Transverse colon (tissue), 4 donors: ENCODE results near the gene LGALS3BP. TPM values are rescaled to one million over a fixed set of nuclear protein-coding genes. Genes with fewer than 3 reads are reported as not detected.

ENCODE experiments used
- DNase-seq: peaks from one replicate; pipeline ENCODE4 v3.0.0-alpha.2; 2019
- H3K27ac ChIP-seq, 4 donors: fragments of 200-600 bp; sonication (generic); 2 replicates each; pipeline ENCODE4 v1.5.1; 2016 to 2018; ENCODE audit warnings: inconsistent platforms in 4 of 4
- H3K27me3 ChIP-seq: fragments of 200-600 bp; sonication (generic); 2 replicates; pipeline ENCODE4 v1.5.1; 2017; ENCODE audit warnings: inconsistent platforms
- H3K36me3 ChIP-seq, 4 donors: fragments of 200-600 bp; sonication (generic); 2 replicates each; pipeline ENCODE4 v1.5.1; 2017 to 2019; ENCODE audit warnings: inconsistent platforms in 4 of 4
- H3K4me1 ChIP-seq, 4 donors: fragments of 200-600 bp; sonication (generic); 2 replicates each; pipeline ENCODE4 v1.5.1; 2017 to 2020; ENCODE audit warnings: inconsistent platforms in 4 of 4
- H3K4me3 ChIP-seq, 4 donors: fragments of 200-600 bp; sonication (generic); 1 replicate in 1 of 4; 2 replicates in 3 of 4; pipeline versions ENCODE4 v1.5.1 to v1.6.1; 2017 to 2019; ENCODE audit warnings: inconsistent platforms in 4 of 4
- H3K9me3 ChIP-seq, 2 donors: fragments of 200-600 bp; sonication (generic); 2 replicates each; pipeline ENCODE4 v1.5.1; 2017 to 2019; ENCODE audit warnings: inconsistent platforms in 2 of 2
- EP300 ChIP-seq: sonication (generic); formaldehyde crosslinking; IDR thresholded peaks from one replicate; pipeline ENCODE4 v1.6.1; 2017; ENCODE audit warnings: antibody characterized with exemption, low read depth
- POLR2A ChIP-seq: fragments of 450-650 bp; IDR thresholded peaks from one replicate; pipeline ENCODE4 v1.6.1; 2016; ENCODE audit warnings: antibody characterized with exemption, mild to moderate bottlenecking, moderate library complexity
- POLR2AphosphoS5 ChIP-seq, 3 donors: sonication (generic); formaldehyde crosslinking; IDR thresholded peaks; one replicate each; pipeline ENCODE4 v1.6.1; 2016; ENCODE audit warnings: antibody characterized with exemption in 3 of 3
- WGBS, 2 donors: methylation state at CpG; one replicate each; pipeline ENCODE4 v1.1.5; 2018; ENCODE audit warnings: low coverage in 1 of 2; 5-methylcytosine and 5-hydroxymethylcytosine counted together
- in situ Hi-C, 4 donors: fragments of 200-750 bp; cut with MboI; loops; one replicate each; pipeline versions ENCODE4 v1.15.0 to v1.15.1; 2017; ENCODE audit warnings: low sequenced_read_pairs in 3 of 4, low pct_ligation_motif_present in 1 of 4, low pct_unique_long_range_greater_than_20kb in 1 of 4
- intact Hi-C: fragments of 100-400 bp; cut with DNase I; formaldehyde crosslinking; loops from one replicate; pipeline ENCODE4 v1.15.1; 2023; ENCODE audit warnings: low total_unique reads
- total RNA-seq, 4 donors: library from RNA; depleted of rRNA; stranded (reverse); fragments of >200 nt; gene quantifications; one replicate each; pipeline ENCODE4 v1.1.0, GENCODE V29; 2016
- TF ChIP-seq, protein P1 (sequence below), 5 experiments: fragments of 200-600 bp in 3 of 5; fragments of 450-650 bp in 2 of 5; sonication (generic) in 3 of 5; IDR thresholded peaks; 1 replicate in 2 of 5; 2 replicates in 3 of 5; pipeline ENCODE4 v1.5.1; 2016 to 2017; ENCODE audit warnings: antibody characterized with exemption in 5 of 5, inconsistent platforms in 3 of 5, mild to moderate bottlenecking in 2 of 5, moderate library complexity in 1 of 5

Gene LGALS3BP
- total RNA-seq, 4 donors from 2014 or later: 796 to 1,440 (median 1,077) TPM

DNA sequence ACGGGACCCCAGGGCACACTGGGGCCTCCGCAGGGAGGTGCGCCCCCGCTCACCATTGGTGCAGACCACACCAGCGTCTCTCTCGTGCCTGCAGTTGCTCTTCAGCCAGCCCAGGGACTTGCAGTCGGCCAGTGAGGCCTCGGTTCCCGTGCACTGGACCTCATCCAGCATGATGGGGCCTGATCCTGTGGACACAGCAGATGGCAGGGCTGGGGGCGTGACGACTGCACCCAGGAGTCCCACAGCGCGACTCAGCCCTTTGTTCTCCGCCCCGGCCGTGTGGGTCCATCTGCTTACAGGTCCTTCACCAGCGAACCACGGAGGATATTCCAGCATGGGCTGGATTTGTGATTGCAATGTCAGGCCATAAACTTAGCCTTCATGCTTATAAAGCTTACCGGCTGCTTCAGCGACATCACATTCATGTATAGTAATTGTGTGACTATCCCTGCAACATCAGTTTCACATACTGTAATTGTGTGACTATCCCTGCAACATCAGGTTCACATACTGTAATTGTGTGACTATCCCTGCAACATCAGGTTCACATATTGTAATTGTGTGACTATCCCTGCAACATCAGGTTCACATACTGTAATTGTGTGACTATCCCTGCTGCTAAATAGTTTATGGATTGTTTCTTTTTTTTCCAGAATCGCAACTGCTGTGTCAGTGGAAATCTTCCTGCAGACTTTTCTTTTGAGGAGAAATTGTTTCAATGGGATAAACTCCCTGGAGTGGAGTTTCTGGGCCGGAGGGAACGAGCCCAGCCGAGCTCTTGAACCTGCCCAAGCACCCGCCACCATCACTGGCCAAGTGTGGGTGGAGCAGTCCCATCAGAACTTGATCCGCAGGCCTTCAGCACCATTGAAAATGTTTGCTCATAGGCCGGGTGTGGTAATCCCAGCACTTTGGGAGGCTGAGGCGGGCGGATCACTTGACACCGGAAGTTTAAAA, 4.8 kb downstream of the LGALS3BP start:
- Histone ChIP-seq H3K36me3 (no peaks in the 10 kb centered on the region), H3K9me3 (no peaks in the 10 kb centered on the region), H3K4me1 (peaks cover 43 to 61% (median 51%) of the 10 kb centered on the region in 4 donors), H3K4me3 (peak overlapping the region in 1 of 4 donors; percentile 15), H3K27ac (peak overlapping the region; percentile 78 to 86 (median 82)), H3K27me3 (no peaks in the 10 kb centered on the region)
- TF ChIP-seq POLR2AphosphoS5 (IDR thresholded peaks at IDR 0.05): peak in 1 of 3 donors; percentile 21
- no peak for TF ChIP-seq EP300
- DNase-seq: peak; percentile 76
- 30 to 45% methylated on average over 2 to 30 of the region's 30 CpGs for WGBS, 2 donors
- intact Hi-C loops (no loop called here), in situ Hi-C loops (loop anchor here in 2 of 4 donors (5.0 to 10.0 kb wide), 2 partner anchors 108 to 110 kb away; no protein-coding TSS in a partner anchor)

DNA sequence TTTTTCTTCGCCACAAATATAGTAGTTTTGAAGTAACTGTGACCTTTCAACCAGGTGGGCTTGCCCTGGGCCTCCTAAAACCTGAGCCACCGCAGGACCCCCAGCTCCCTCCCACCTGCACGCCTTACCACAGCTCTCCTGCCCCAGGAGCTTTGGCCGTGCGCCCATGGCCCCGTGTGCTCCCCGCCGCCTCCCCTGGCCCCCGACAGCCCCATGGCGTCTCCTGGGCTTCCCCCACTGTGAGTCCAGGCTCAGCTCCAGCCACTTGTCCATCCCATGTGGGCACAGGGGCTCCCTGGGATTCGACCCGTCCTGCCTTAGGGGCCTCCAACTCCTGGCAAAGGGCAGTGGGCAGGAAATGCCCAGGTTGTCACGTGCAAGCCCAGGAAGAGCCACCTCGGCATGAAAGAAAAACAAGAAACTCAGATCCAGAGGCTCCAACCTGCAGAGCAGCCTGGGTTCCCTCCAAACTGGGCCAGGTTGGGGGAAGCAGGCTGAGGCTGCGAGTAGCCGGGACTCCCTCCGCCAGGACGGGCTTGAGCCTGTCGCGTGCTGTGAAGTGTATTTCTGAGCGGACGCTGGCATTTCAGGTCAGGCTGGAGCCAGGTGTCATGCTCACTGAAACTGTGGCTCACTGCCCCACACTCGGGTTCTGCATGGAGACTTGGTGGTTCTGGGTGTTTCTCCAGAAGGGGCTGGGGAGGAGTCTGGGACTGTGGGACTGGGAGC, 5.8 kb downstream of the LGALS3BP start:
- TF ChIP-seq, protein P1, sequence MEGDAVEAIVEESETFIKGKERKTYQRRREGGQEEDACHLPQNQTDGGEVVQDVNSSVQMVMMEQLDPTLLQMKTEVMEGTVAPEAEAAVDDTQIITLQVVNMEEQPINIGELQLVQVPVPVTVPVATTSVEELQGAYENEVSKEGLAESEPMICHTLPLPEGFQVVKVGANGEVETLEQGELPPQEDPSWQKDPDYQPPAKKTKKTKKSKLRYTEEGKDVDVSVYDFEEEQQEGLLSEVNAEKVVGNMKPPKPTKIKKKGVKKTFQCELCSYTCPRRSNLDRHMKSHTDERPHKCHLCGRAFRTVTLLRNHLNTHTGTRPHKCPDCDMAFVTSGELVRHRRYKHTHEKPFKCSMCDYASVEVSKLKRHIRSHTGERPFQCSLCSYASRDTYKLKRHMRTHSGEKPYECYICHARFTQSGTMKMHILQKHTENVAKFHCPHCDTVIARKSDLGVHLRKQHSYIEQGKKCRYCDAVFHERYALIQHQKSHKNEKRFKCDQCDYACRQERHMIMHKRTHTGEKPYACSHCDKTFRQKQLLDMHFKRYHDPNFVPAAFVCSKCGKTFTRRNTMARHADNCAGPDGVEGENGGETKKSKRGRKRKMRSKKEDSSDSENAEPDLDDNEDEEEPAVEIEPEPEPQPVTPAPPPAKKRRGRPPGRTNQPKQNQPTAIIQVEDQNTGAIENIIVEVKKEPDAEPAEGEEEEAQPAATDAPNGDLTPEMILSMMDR (IDR thresholded peaks at IDR 0.05): no peak
- TF ChIP-seq EP300 (no peak), POLR2A (no peak), POLR2AphosphoS5 (IDR thresholded peaks at IDR 0.05) (no peak)
- WGBS, 2 donors: 86% methylated on average over 22 of the region's 23 CpGs; no CpG with 5 or more reads in 1 of the 2 donors
- Histone ChIP-seq H3K4me3 (no peak overlapping the region), H3K9me3 (no peaks in the 10 kb centered on the region), H3K27ac (peak overlapping the region in 3 of 4 donors; percentile 78 to 86 (median 79)), H3K36me3 (no peaks in the 10 kb centered on the region), H3K27me3 (no peaks in the 10 kb centered on the region), H3K4me1 (peaks cover 43 to 51% (median 44%) of the 10 kb centered on the region in 4 donors)
- intact Hi-C loops (no loop called here), in situ Hi-C loops (loop anchor here in 2 of 4 donors (5.0 to 10.0 kb wide), 2 partner anchors 107 to 109 kb away; no protein-coding TSS in a partner anchor)
- DNase-seq: no peak

DNA sequence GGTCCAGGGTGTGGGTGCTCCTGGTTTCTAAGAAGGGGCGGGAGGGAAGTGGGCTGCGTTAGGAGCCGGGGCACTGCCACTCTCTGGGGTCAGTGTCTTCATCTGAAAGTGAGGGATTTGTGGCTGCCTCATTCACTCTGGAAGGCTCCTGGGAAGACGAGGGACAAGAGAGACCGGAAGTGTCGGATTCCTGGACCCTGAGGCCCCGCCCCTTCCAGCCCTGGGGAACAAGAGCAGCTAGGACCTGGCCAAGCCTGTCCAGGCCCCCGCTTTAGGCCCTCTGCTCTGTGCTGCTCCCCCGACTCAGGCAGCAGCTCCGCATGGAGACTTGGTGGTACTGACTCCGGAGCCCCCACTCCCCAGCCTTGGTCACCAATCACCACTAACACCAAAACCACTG, 6.5 kb downstream of the LGALS3BP start:
- WGBS, 2 donors: 76% methylated on average over 11 of the region's 11 CpGs; no CpG with 5 or more reads in 1 of the 2 donors
- in situ Hi-C loops: loop anchor here in 2 of 4 donors (5.0 to 10.0 kb wide), 2 partner anchors 106 to 108 kb away; no protein-coding TSS in a partner anchor
- DNase-seq: no peak
- H3K36me3 ChIP-seq: no peaks in the 10 kb centered on the region
- peaks cover 36 to 44% (median 37%) of the 10 kb centered on the region in 4 donors for H3K4me1 ChIP-seq
- H3K27me3 ChIP-seq: no peaks in the 10 kb centered on the region
- H3K27ac ChIP-seq: no peak overlapping the region
- intact Hi-C loops: no loop called here
- H3K9me3 ChIP-seq: no peaks in the 10 kb centered on the region
- TF ChIP-seq EP300 (no peak), POLR2AphosphoS5 (IDR thresholded peaks at IDR 0.05) (no peak), POLR2A (no peak)
- TF ChIP-seq, protein P1 (IDR thresholded peaks at IDR 0.05): no peak
- no peak overlapping the region for H3K4me3 ChIP-seq

DNA sequence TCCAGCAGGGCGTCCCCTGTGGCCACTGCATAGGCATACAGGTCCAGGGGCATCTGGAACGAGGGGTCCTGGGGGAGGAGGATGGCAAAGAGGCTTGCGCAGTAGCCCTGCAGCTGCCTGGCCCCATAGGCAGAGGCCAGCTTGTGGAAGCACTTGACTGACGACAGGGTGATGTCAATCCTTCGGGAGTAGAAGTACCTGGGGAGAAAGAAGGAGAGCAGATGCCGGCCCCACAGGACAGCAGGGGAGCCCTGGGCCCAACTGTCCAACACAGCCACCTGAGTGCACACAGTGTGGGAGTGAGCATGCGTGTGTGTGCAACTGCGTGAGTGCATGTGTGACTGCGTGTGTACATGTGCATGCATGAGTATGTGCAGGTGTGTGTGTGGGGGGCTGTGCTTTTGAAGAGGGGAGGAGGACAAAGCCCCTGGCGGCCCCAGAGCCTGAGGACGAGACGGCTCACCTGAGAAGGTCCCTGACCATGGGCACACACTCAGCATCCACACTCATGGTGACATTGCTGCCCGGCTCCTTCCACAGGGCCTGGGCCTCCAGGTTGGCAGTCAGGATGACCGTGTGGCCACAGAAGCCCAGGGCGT, 7.1 kb downstream of the LGALS3BP start:
- in situ Hi-C loops: loop anchor here in 2 of 4 donors (5.0 to 10.0 kb wide), 2 partner anchors 105 to 108 kb away; no protein-coding TSS in a partner anchor
- TF ChIP-seq EP300: no peak
- Histone ChIP-seq H3K36me3 (no peaks in the 10 kb centered on the region), H3K9me3 (no peaks in the 10 kb centered on the region), H3K4me1 (peaks cover 30 to 38% (median 31%) of the 10 kb centered on the region in 4 donors), H3K27ac (no peak overlapping the region), H3K4me3 (no peak overlapping the region), H3K27me3 (no peaks in the 10 kb centered on the region)
- no peak for DNase-seq
- WGBS, 2 donors: 90 to 94% methylated on average over 3 to 9 of the region's 15 CpGs
- intact Hi-C loops: no loop called here
